ENCODE results near the gene DDX47. TPM values are rescaled to one million over a fixed set of nuclear protein-coding genes. Genes with fewer than 3 reads are reported as not detected.

Gene DDX47
- total and polyA plus RNA-seq, 2 experiments from 2014 or later, result 42.0 to 67.6 TPM

DNA sequence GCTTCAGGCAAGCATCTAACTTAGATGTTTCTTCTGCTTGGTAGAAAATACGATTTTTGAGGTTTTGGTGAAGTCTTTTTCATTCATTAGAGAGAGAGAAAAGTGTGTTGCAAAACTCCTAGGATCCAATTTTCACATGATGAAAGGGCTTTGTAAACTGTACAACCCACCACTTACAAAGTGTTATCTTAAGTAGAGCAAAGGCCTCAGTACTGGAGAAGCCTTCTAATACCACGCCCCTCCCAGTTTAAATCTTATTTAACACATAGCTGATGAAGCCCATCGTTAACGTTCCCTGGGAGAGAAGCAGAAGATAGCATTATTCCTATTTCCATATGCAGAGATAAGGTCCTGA is 26.8 kb upstream of the DDX47 start:
- no peaks in the 10 kb centered on the region for H3K27me3 ChIP-seq
- peak overlapping the region; percentile 25 for H3K4me3 ChIP-seq
- H3K9me3 ChIP-seq (ENCODE audit: low read depth), result no peaks in the 10 kb centered on the region
- peaks cover 17% of the 10 kb centered on the region for H3K4me1 ChIP-seq (ENCODE audit: low read depth)
- TF ChIP-seq, protein P1, sequence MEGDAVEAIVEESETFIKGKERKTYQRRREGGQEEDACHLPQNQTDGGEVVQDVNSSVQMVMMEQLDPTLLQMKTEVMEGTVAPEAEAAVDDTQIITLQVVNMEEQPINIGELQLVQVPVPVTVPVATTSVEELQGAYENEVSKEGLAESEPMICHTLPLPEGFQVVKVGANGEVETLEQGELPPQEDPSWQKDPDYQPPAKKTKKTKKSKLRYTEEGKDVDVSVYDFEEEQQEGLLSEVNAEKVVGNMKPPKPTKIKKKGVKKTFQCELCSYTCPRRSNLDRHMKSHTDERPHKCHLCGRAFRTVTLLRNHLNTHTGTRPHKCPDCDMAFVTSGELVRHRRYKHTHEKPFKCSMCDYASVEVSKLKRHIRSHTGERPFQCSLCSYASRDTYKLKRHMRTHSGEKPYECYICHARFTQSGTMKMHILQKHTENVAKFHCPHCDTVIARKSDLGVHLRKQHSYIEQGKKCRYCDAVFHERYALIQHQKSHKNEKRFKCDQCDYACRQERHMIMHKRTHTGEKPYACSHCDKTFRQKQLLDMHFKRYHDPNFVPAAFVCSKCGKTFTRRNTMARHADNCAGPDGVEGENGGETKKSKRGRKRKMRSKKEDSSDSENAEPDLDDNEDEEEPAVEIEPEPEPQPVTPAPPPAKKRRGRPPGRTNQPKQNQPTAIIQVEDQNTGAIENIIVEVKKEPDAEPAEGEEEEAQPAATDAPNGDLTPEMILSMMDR (IDR thresholded peaks at IDR 0.05; ENCODE audit: low read depth, low read length), result no peak
- peak overlapping the region; percentile 53 for H3K27ac ChIP-seq
- H3K36me3 ChIP-seq, result no peaks in the 10 kb centered on the region
- peak in 1 of 2 donors; percentile 70 for DNase-seq (ENCODE audit: low read depth in 1 of 2, low spot score in 1 of 2)

DNA sequence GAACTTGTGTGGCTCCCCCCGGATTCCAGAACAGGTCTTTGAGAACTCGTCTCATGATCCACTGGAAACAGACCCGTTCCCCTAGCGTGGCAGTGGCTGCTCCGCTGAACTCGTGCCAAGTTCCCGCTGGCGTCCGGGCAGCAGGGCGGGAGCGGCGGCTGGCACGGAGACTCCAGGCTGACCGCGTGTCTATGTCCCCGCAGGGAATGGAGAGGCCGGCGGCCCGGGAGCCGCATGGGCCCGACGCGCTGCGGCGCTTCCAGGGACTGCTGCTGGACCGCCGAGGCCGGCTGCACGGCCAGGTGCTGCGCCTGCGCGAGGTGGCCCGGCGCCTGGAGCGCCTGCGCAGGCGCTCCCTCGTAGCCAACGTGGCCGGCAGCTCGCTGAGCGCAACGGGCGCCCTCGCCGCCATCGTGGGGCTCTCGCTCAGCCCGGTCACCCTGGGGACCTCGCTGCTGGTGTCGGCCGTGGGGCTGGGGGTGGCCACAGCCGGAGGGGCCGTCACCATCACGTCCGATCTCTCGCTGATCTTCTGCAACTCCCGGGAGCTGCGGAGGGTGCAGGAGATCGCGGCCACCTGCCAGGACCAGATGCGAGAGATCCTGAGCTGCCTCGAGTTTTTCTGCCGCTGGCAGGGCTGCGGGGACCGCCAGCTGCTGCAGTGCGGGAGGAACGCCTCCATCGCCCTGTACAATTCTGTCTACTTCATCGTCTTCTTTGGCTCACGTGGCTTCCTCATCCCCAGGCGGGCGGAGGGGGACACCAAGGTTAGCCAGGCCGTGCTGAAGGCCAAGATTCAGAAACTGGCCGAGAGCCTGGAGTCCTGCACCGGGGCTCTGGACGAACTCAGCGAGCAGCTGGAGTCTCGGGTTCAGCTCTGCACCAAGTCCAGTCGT is 26.2 kb upstream of the DDX47 start:
- no peaks in the 10 kb centered on the region for H3K36me3 ChIP-seq
- H3K4me1 ChIP-seq (ENCODE audit: low read depth), result peaks cover 23% of the 10 kb centered on the region
- TF ChIP-seq, protein P1 (IDR thresholded peaks at IDR 0.05; ENCODE audit: low read depth, low read length), result no peak
- no peaks in the 10 kb centered on the region for H3K27me3 ChIP-seq
- DNase-seq (ENCODE audit: low read depth in 1 of 2, low spot score in 1 of 2), result peak; percentile 85 to 90
- peak overlapping the region; percentile 53 for H3K27ac ChIP-seq
- H3K4me3 ChIP-seq, result peak overlapping the region; percentile 25
- no peaks in the 10 kb centered on the region for H3K9me3 ChIP-seq (ENCODE audit: low read depth)

DNA sequence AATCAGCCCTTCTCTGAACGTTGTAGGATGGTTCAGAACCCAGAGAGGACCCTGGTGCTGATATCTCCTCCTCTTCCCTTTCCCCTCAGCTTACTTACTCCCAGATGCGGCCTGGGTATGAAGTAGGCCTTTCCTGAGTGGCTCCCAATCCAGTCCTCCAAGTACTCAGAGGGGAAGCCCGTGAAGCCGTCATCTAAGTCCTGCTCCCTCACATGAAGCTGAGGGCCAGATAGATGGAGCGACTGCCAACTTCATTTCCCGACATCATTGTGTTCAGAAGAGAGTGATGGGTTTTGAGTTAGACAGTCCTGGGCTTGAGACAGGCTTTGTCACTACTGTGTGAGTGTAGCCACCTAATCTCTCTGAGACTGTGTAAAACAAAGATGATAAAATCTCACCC is 25.0 kb upstream of the DDX47 start:
- TF ChIP-seq, protein P1 (IDR thresholded peaks at IDR 0.05; ENCODE audit: low read depth, low read length), result no peak
- H3K9me3 ChIP-seq (ENCODE audit: low read depth), result no peaks in the 10 kb centered on the region
- no peaks in the 10 kb centered on the region for H3K36me3 ChIP-seq
- H3K27ac ChIP-seq, result no peak overlapping the region
- H3K4me1 ChIP-seq (ENCODE audit: low read depth), result peaks cover 30% of the 10 kb centered on the region
- no peaks in the 10 kb centered on the region for H3K27me3 ChIP-seq
- no peak overlapping the region for H3K4me3 ChIP-seq
- DNase-seq (ENCODE audit: low read depth in 1 of 2, low spot score in 1 of 2), result no peak

DNA sequence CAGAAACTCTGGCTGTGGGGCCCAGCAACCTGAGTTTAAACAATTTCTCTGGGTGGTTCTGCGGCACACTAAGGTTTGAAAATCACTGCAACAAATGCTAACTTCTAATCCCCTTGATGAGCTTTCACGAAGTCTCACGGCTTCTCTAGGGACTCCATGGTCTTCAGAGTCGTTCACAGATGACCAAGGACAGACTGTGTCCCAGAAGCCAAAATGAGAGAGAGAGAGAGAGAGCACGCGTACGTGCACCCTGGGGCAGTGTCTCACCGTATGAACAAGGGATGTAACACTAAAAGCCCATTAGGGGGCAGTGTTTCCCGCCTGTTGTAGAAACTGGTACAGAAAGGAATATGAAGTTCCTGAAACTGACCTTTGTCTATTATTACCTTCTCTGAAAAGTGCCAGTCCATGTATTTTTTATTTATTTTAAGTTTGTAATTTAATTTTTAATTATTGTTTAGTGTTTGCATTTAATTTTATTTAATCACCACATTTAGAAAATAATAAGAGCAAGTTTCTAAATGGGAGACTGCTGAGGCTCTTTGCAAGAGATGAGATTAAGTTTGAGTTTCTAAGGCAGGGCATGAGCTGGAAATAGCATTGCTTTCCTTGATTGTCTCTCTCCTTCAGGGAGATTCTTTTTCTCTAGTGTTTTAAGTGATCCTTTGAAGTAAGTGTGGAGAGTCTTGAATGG is 24.3 kb upstream of the DDX47 start:
- no peaks in the 10 kb centered on the region for H3K27me3 ChIP-seq
- no peaks in the 10 kb centered on the region for H3K9me3 ChIP-seq (ENCODE audit: low read depth)
- peak; percentile 81 to 86 for DNase-seq (ENCODE audit: low read depth in 1 of 2, low spot score in 1 of 2)
- H3K4me1 ChIP-seq (ENCODE audit: low read depth), result peaks cover 30% of the 10 kb centered on the region
- H3K4me3 ChIP-seq, result no peak overlapping the region
- peak overlapping the region; percentile 55 for H3K27ac ChIP-seq
- no peaks in the 10 kb centered on the region for H3K36me3 ChIP-seq
- TF ChIP-seq, protein P1 (IDR thresholded peaks at IDR 0.05; ENCODE audit: low read depth, low read length), result peak; percentile 74

DNA sequence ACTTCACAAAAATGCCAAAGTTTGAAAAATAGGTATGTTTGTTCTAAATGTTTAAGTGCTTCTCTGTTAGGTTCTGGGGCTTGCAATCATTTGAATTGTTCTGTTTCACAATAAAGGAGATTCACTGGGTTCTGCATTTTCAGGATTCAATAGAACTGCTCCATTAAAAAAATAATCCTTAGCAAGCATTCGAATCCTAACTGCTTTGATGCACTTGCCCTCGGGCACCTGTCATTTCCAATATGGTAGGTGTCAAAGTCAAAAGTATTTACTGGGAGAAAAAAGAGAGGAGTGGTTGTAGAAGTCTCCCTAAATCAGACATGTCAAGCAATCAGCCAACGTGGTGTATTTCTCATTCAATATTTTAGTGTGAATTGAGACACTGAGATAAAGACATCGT is 22.2 kb upstream of the DDX47 start:
- peak overlapping the region; percentile 96 for H3K27ac ChIP-seq
- no peak for DNase-seq (ENCODE audit: low read depth in 1 of 2, low spot score in 1 of 2)
- no peaks in the 10 kb centered on the region for H3K27me3 ChIP-seq
- TF ChIP-seq, protein P1 (IDR thresholded peaks at IDR 0.05; ENCODE audit: low read depth, low read length), result no peak
- H3K4me3 ChIP-seq, result no peak overlapping the region
- H3K36me3 ChIP-seq, result no peaks in the 10 kb centered on the region
- peaks cover 30% of the 10 kb centered on the region for H3K4me1 ChIP-seq (ENCODE audit: low read depth)
- no peaks in the 10 kb centered on the region for H3K9me3 ChIP-seq (ENCODE audit: low read depth)
